Naive thymus-derived CD4-positive, alpha-beta T cell (primary cell): ENCODE results near the gene SNX3. TPM values are rescaled to one million over a fixed set of nuclear protein-coding genes. Genes with fewer than 3 reads are reported as not detected.

ENCODE experiments used
- ATAC-seq: fragments of 150-1000 bp; cut with Tn5 transposase; 2 replicates; pipeline ENCODE4 v1.10.0; 2021; ENCODE audit warnings: mild to moderate bottlenecking, moderate library complexity
- CTCF ChIA-PET: fragments of 350-600 bp; sonication (Branson Sonifier 250); formaldehyde crosslinking; loops from one replicate; lab custom pipeline; 2021; ENCODE audit warnings: antibody characterized with exemption; lab: Charles Lee
- POLR2A ChIA-PET: fragments of 350-600 bp; sonication (Branson Sonifier 250); formaldehyde crosslinking; loops from one replicate; lab custom pipeline; 2021; ENCODE audit warnings: antibody characterized with exemption, inconsistent platforms; lab: Charles Lee
- DNase-seq, 9 donors: peaks; one replicate each; pipeline versions ENCODE4 v3.0.0 to v3.0.0-alpha.2; 2020 to 2022; ENCODE audit warnings: mixed read lengths in 1 of 9
- H3K27ac ChIP-seq: one replicate; pipeline ENCODE4 v1.7.0; 2013; ENCODE audit warnings: mild to moderate bottlenecking, low read depth, low read length, moderate library complexity
- H3K27me3 ChIP-seq, 2 donors: one replicate each; pipeline ENCODE4 v1.7.0; 2013; ENCODE audit warnings: low read length in 2 of 2, mild to moderate bottlenecking in 2 of 2, moderate library complexity in 2 of 2; ENCODE audit not compliant: control insufficient read depth in 2 of 2, insufficient read depth in 2 of 2
- H3K36me3 ChIP-seq, 3 experiments: 1 replicate in 2 of 3; 2 replicates in 1 of 3; pipeline ENCODE4 v1.7.0; 2013; ENCODE audit warnings: low read length in 3 of 3, mild to moderate bottlenecking in 3 of 3, moderate library complexity in 1 of 3; ENCODE audit not compliant: insufficient read depth in 3 of 3, control insufficient read depth in 2 of 3
- H3K4me1 ChIP-seq, 2 donors: one replicate each; pipeline ENCODE4 v1.7.0; 2013; ENCODE audit warnings: low read length in 2 of 2, mild to moderate bottlenecking in 2 of 2, moderate library complexity in 1 of 2; ENCODE audit not compliant: control insufficient read depth in 2 of 2, insufficient read depth in 2 of 2
- H3K4me3 ChIP-seq: 2 replicates; pipeline ENCODE4 v1.7.0; 2013; ENCODE audit warnings: mild to moderate bottlenecking, low read length
- H3K9me3 ChIP-seq, 3 experiments: 1 replicate in 2 of 3; 2 replicates in 1 of 3; pipeline ENCODE4 v1.7.0; 2013; ENCODE audit warnings: low read length in 3 of 3; ENCODE audit not compliant: control insufficient read depth in 2 of 3
- H3K27ac Mint-ChIP-seq, 9 donors: one replicate each; pipeline ENCODE4 v1.8.0; 2020 to 2022; ENCODE audit warnings: mixed read lengths in 9 of 9, mild to moderate bottlenecking in 8 of 9, moderate library complexity in 5 of 9, inconsistent platforms in 2 of 9
- H3K27me3 Mint-ChIP-seq, 5 donors: one replicate each; pipeline ENCODE4 v1.8.0; 2021 to 2022; ENCODE audit warnings: mixed read lengths in 5 of 5, mild to moderate bottlenecking in 1 of 5
- H3K36me3 Mint-ChIP-seq, 5 donors: one replicate each; pipeline ENCODE4 v1.8.0; 2020 to 2022; ENCODE audit warnings: mixed read lengths in 5 of 5, mild to moderate bottlenecking in 3 of 5, inconsistent platforms in 1 of 5
- H3K4me1 Mint-ChIP-seq, 7 donors: one replicate each; pipeline ENCODE4 v1.8.0; 2020 to 2022; ENCODE audit warnings: mixed read lengths in 7 of 7, mild to moderate bottlenecking in 3 of 7, inconsistent platforms in 1 of 7
- H3K4me3 Mint-ChIP-seq, 10 donors: one replicate each; pipeline ENCODE4 v1.8.0; 2020 to 2022; ENCODE audit warnings: mild to moderate bottlenecking in 10 of 10, mixed read lengths in 10 of 10, moderate library complexity in 6 of 10, inconsistent platforms in 2 of 10
- H3K9me3 Mint-ChIP-seq, 11 donors: one replicate each; pipeline ENCODE4 v1.8.0; 2020 to 2022; ENCODE audit warnings: mixed read lengths in 11 of 11, mild to moderate bottlenecking in 4 of 11, inconsistent platforms in 1 of 11, moderate library complexity in 1 of 11
- intact Hi-C, 2 donors: fragments of 100-400 bp; cut with micrococcal nuclease; formaldehyde crosslinking; loops; one replicate each; pipeline ENCODE4 v1.15.1; 2023
- polyA plus RNA-seq, 2 donors: library from polyadenylated mRNA; unstranded; fragments of 300-500 nt; fragmentation: Illumina TruSeq; gene quantifications; one replicate each; pipeline ENCODE4 v1.2.3, GENCODE V29; 2021
- total RNA-seq, 6 experiments: library from RNA in 5 of 6; stranded (reverse) in 5 of 6; gene quantifications; 1 replicate in 5 of 6; 2 replicates in 1 of 6; pipeline ENCODE4 v1.2.3 and lab custom pipeline; 2021 to 2026

Gene SNX3
- total and polyA plus RNA-seq, 7 experiments from 2014 or later = 42.5 to 216 (median 71.2) TPM

DNA sequence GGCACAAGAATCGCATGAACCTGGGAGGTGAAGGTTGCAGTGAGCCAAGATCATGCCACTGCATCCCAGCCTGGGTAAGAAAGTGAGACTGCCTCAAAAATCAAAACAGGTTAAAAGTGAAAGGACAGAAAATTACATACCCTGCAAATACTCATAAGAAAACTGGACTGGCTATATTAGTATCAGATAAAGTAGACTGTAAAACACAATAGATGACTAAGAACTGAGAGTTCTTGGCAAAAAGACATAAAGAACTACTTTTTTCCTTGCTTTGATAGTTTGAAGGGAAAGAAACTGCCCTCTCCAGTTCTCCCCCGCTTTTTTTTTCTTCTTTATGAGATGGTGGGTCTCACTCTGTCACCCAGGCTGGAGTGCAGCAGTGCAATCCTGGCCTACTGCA is 17.0 kb downstream of the SNX3 start:
- no peaks in the 10 kb centered on the region for H3K27me3 ChIP-seq
- H3K36me3 ChIP-seq = peaks cover 0 to 8% (median 0%) of the 10 kb centered on the region in 3 experiments
- no peak overlapping the region for H3K4me3 ChIP-seq
- ChIA-PET CTCF (no interaction called here), POLR2A (no interaction called here)
- no peak overlapping the region for H3K4me3 Mint-ChIP-seq
- DNase-seq (no peak), ATAC-seq (no peak)
- H3K4me1 Mint-ChIP-seq = peaks cover 7 to 54% (median 40%) of the 10 kb centered on the region in 7 donors
- no peaks in the 10 kb centered on the region for H3K4me1 ChIP-seq
- H3K9me3 Mint-ChIP-seq = peaks cover 0 to 18% (median 5%) of the 10 kb centered on the region in 11 donors
- no peaks in the 10 kb centered on the region for H3K9me3 ChIP-seq
- no peaks in the 10 kb centered on the region for H3K27me3 Mint-ChIP-seq
- H3K36me3 Mint-ChIP-seq = peaks cover 11 to 74% (median 66%) of the 10 kb centered on the region in 5 donors
- intact Hi-C loops = no loop called here
- no peak overlapping the region for H3K27ac ChIP-seq
- H3K27ac Mint-ChIP-seq = no peak overlapping the region

GRCh38 chr6:108242721-108243120 is 18.1 kb downstream of the SNX3 start:
- no peaks in the 10 kb centered on the region for H3K9me3 ChIP-seq
- Mint-ChIP-seq H3K4me1 (peaks cover 2 to 50% (median 35%) of the 10 kb centered on the region in 7 donors), H3K9me3 (peaks cover 0 to 18% (median 5%) of the 10 kb centered on the region in 11 donors), H3K27me3 (no peaks in the 10 kb centered on the region), H3K4me3 (no peak overlapping the region), H3K27ac (no peak overlapping the region), H3K36me3 (peaks cover 8 to 78% (median 66%) of the 10 kb centered on the region in 5 donors)
- H3K4me1 ChIP-seq = no peaks in the 10 kb centered on the region
- CTCF ChIA-PET = no interaction called here
- POLR2A ChIA-PET = interaction anchor here (0.6 to 1.5 kb wide), 2 partner anchors 9 to 53 kb away, joined by 3 to 4 read pairs; partner anchors contain the start of gene AFG1L
- H3K27me3 ChIP-seq = no peaks in the 10 kb centered on the region
- peaks cover 0 to 8% (median 0%) of the 10 kb centered on the region in 3 experiments for H3K36me3 ChIP-seq
- ATAC-seq (no peak), DNase-seq (no peak)
- H3K27ac ChIP-seq = no peak overlapping the region
- intact Hi-C loops = no loop called here
- H3K4me3 ChIP-seq = no peak overlapping the region

- peak overlapping the region in 1 of 10 donors; percentile 2 for H3K4me3 Mint-ChIP-seq
- peaks cover 8 to 77% (median 63%) of the 10 kb centered on the region in 5 donors for H3K36me3 Mint-ChIP-seq
These were observed 18.6 kb downstream of the SNX3 start for GRCh38 chr6:108242259-108242658.

GRCh38 chr6:108238322-108238721 is 22.5 kb downstream of the SNX3 start:
- Histone ChIP-seq H3K27ac (no peak overlapping the region), H3K4me1 (peaks cover 0 to 2% of the 10 kb centered on the region in 2 donors), H3K36me3 (peaks cover 0 to 3% (median 0%) of the 10 kb centered on the region in 3 experiments), H3K9me3 (no peaks in the 10 kb centered on the region), H3K4me3 (no peak overlapping the region), H3K27me3 (no peaks in the 10 kb centered on the region)
- ATAC-seq (no peak), DNase-seq (no peak)
- H3K4me3 Mint-ChIP-seq = no peak overlapping the region
- H3K4me1 Mint-ChIP-seq = peaks cover 7 to 61% (median 42%) of the 10 kb centered on the region in 7 donors
- H3K9me3 Mint-ChIP-seq = peaks cover 0 to 11% (median 2%) of the 10 kb centered on the region in 11 donors
- no peak overlapping the region for H3K27ac Mint-ChIP-seq
- ChIA-PET CTCF (no interaction called here), POLR2A (no interaction called here)
- intact Hi-C loops = no loop called here
- no peaks in the 10 kb centered on the region for H3K27me3 Mint-ChIP-seq
- peaks cover 8 to 69% (median 43%) of the 10 kb centered on the region in 5 donors for H3K36me3 Mint-ChIP-seq

More at GRCh38 chr6:108242259-108242658, 18.6 kb downstream of the SNX3 start:
- no peaks in the 10 kb centered on the region for H3K27me3 Mint-ChIP-seq
- no peaks in the 10 kb centered on the region for H3K4me1 ChIP-seq
- peaks cover 0 to 8% (median 0%) of the 10 kb centered on the region in 3 experiments for H3K36me3 ChIP-seq
- no peaks in the 10 kb centered on the region for H3K9me3 ChIP-seq
- DNase-seq (no peak), ATAC-seq (no peak)
- CTCF ChIA-PET = no interaction called here
- H3K27ac ChIP-seq = no peak overlapping the region
- POLR2A ChIA-PET = interaction anchor here (0.6 to 1.5 kb wide), 3 partner anchors 10 to 53 kb away, joined by 3 to 4 read pairs (median 4); partner anchors contain the start of genes AFG1L and SNX3
- H3K9me3 Mint-ChIP-seq = peaks cover 0 to 18% (median 5%) of the 10 kb centered on the region in 11 donors
- no peak overlapping the region for H3K4me3 ChIP-seq
- H3K27ac Mint-ChIP-seq = no peak overlapping the region
- no peaks in the 10 kb centered on the region for H3K27me3 ChIP-seq
- H3K4me1 Mint-ChIP-seq = peaks cover 2 to 46% (median 31%) of the 10 kb centered on the region in 7 donors
- intact Hi-C loops = no loop called here

DNA sequence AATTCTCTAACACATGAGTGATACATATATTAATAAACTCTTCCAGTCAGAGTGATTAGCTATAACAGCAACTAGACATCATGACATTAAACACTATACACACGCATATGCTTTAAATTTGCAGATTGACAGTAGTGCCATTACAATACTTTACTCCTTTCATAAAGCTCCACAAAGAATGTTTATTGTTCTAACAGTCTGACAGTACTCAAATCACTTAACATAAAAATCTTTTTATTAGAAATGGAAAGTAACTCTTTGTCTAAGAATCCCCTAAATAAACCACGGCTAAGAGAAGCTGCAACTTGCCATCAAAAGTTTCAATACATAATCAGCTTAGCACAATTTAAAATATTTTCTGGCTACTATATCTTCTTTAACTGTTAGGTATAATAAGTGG is 24.0 kb downstream of the SNX3 start:
- H3K27ac Mint-ChIP-seq = no peak overlapping the region
- CTCF ChIA-PET = no interaction called here

GRCh38 chr6:108235127-108235526 is 25.7 kb downstream of the SNX3 start:
- CTCF ChIA-PET = no interaction called here
- intact Hi-C loops = no loop called here
- Histone ChIP-seq H3K27me3 (no peaks in the 10 kb centered on the region), H3K27ac (no peak overlapping the region), H3K4me1 (peaks cover 0 to 2% of the 10 kb centered on the region in 2 donors), H3K36me3 (no peaks in the 10 kb centered on the region), H3K4me3 (no peak overlapping the region), H3K9me3 (no peaks in the 10 kb centered on the region)
- no peak for ATAC-seq
- POLR2A ChIA-PET = no interaction called here
- Mint-ChIP-seq H3K27ac (no peak overlapping the region), H3K9me3 (no peaks in the 10 kb centered on the region), H3K27me3 (no peaks in the 10 kb centered on the region), H3K4me3 (no peak overlapping the region), H3K4me1 (peaks cover 7 to 68% (median 52%) of the 10 kb centered on the region in 7 donors), H3K36me3 (peaks cover 0 to 46% (median 23%) of the 10 kb centered on the region in 5 donors)
- DNase-seq = no peak

More for the DNA sequence above, 24.0 kb downstream of the SNX3 start:
- Histone ChIP-seq H3K4me1 (peaks cover 0 to 2% of the 10 kb centered on the region in 2 donors), H3K27me3 (no peaks in the 10 kb centered on the region), H3K9me3 (no peaks in the 10 kb centered on the region), H3K36me3 (no peaks in the 10 kb centered on the region), H3K27ac (no peak overlapping the region), H3K4me3 (no peak overlapping the region)
- Mint-ChIP-seq H3K4me3 (no peak overlapping the region), H3K36me3 (peaks cover 2 to 54% (median 31%) of the 10 kb centered on the region in 5 donors), H3K4me1 (peaks cover 7 to 65% (median 46%) of the 10 kb centered on the region in 7 donors), H3K27me3 (no peaks in the 10 kb centered on the region), H3K9me3 (peaks cover 0 to under 1% (median 0%) of the 10 kb centered on the region in 11 donors)
- DNase-seq (no peak), ATAC-seq (no peak)
- POLR2A ChIA-PET = no interaction called here
- intact Hi-C loops = no loop called here

DNA sequence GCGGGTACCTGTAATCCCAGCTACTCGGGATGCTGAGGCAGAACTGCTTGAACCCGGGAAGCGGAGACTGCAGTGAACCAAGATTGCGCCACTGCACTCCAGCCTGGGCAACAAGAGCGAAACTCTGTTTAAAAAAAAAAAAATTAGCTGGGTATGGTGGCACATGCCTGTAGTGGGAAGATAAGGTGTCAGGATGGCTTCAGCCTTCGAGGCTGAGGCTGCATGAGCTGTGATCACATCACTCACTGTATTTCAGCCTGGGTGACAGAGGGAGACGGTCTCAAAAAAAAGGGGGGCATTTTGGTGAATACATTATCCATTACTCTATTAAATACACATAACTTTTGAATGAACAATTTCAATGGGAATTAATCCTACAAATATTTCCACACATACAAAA is 32.4 kb downstream of the SNX3 start:
- H3K27me3 ChIP-seq = no peaks in the 10 kb centered on the region
- H3K4me1 ChIP-seq = no peaks in the 10 kb centered on the region
- no peak overlapping the region for H3K4me3 ChIP-seq
- ChIA-PET CTCF (no interaction called here), POLR2A (no interaction called here)
- Mint-ChIP-seq H3K4me3 (no peak overlapping the region), H3K27me3 (no peaks in the 10 kb centered on the region), H3K4me1 (peaks cover 12 to 47% (median 31%) of the 10 kb centered on the region in 7 donors), H3K27ac (no peak overlapping the region), H3K36me3 (peaks cover 0 to 16% (median 2%) of the 10 kb centered on the region in 5 donors), H3K9me3 (no peaks in the 10 kb centered on the region)
- H3K36me3 ChIP-seq = no peaks in the 10 kb centered on the region
- no peaks in the 10 kb centered on the region for H3K9me3 ChIP-seq
- ATAC-seq (no peak), DNase-seq (no peak)
- intact Hi-C loops = no loop called here
- no peak overlapping the region for H3K27ac ChIP-seq
